Uterus (tissue), 4 donors: Measurements from ENCODE around the gene KBTBD8. TPM values are rescaled to one million over a fixed set of nuclear protein-coding genes. Genes with fewer than 3 reads are reported as not detected.

Experiments used
- DNase-seq, 2 donors: peaks; one replicate each; pipeline ENCODE4 v3.0.0-alpha.2; 2019 to 2020
- H3K27ac ChIP-seq, 2 donors: fragments of 200-600 bp; sonication (generic); 1 replicate in 1 of 2; 2 replicates in 1 of 2; pipeline ENCODE4 v1.5.1; 2016 to 2018
- H3K27me3 ChIP-seq, 2 donors: fragments of 200-600 bp; sonication (generic); one replicate each; pipeline ENCODE4 v1.5.1; 2018 to 2019; ENCODE audit warnings: control low read depth in 1 of 2
- H3K36me3 ChIP-seq, 2 donors: fragments of 200-600 bp; sonication (generic); one replicate each; pipeline ENCODE4 v1.5.1; 2019; ENCODE audit warnings: control low read depth in 1 of 2
- H3K4me1 ChIP-seq, 2 donors: fragments of 200-600 bp; sonication (generic); one replicate each; pipeline ENCODE4 v1.5.1; 2018 to 2019; ENCODE audit warnings: control low read depth in 1 of 2
- H3K4me3 ChIP-seq, 2 donors: fragments of 200-600 bp; sonication (generic); 1 replicate in 1 of 2; 2 replicates in 1 of 2; pipeline ENCODE4 v1.5.1; 2018 to 2019; ENCODE audit warnings: mild to moderate bottlenecking in 1 of 2
- H3K9me3 ChIP-seq, 2 donors: fragments of 200-600 bp; sonication (generic); one replicate each; pipeline ENCODE4 v1.5.1; 2019; ENCODE audit warnings: control low read depth in 1 of 2
- CTCF ChIP-seq, 4 experiments: fragments of 200-600 bp in 2 of 4; fragments of 450-650 bp in 2 of 4; sonication (generic) in 2 of 4; IDR thresholded peaks; one replicate each; pipeline ENCODE4 v1.5.1; 2016 to 2019; ENCODE audit warnings: antibody characterized with exemption in 4 of 4, mild to moderate bottlenecking in 2 of 4, moderate library complexity in 1 of 4
- POLR2A ChIP-seq, 2 donors: fragments of 450-650 bp; IDR thresholded peaks; one replicate each; pipeline ENCODE4 v1.6.1; 2016; ENCODE audit warnings: antibody characterized with exemption in 2 of 2, mild to moderate bottlenecking in 1 of 2, moderate library complexity in 1 of 2
- intact Hi-C: fragments of 100-400 bp; cut with DNase I; formaldehyde crosslinking; loops from one replicate; pipeline ENCODE4 v1.15.1; 2023; ENCODE audit warnings: low total_unique reads
- total RNA-seq, 4 donors: library from RNA; depleted of rRNA in 3 of 4; stranded (reverse); fragments of >200 nt in 3 of 4; gene quantifications; one replicate each; pipeline versions ENCODE4 v1.1.0 to v1.2.4, GENCODE V29; 2014 to 2023
- donor health status: DM: yes; HTN: yes; CAD: no.

Gene KBTBD8
- total RNA-seq, 4 donors from 2014 or later = 0.98 to 2.6 TPM; not detected in 2

GRCh38 chr3:67012564-67012963 is 14.5 kb downstream of the KBTBD8 start:
- Histone ChIP-seq H3K27me3 (no peaks in the 10 kb centered on the region), H3K4me3 (no peak overlapping the region), H3K9me3 (no peaks in the 10 kb centered on the region), H3K36me3 (no peaks in the 10 kb centered on the region), H3K4me1 (no peaks in the 10 kb centered on the region), H3K27ac (no peak overlapping the region)
- TF ChIP-seq CTCF (IDR thresholded peaks at IDR 0.05) = no peak
- no peak for TF ChIP-seq POLR2A (IDR thresholded peaks at IDR 0.05)
- intact Hi-C loops = no loop called here
- DNase-seq = no peak

- peaks cover 0 to 5% of the 10 kb centered on the region in 2 donors for H3K27me3 ChIP-seq
- H3K4me3 ChIP-seq = no peak overlapping the region
- no peaks in the 10 kb centered on the region for H3K9me3 ChIP-seq
- H3K4me1 ChIP-seq = no peaks in the 10 kb centered on the region
- no peak overlapping the region for H3K27ac ChIP-seq
- intact Hi-C loops = no loop called here
- no peak for DNase-seq
- H3K36me3 ChIP-seq = no peaks in the 10 kb centered on the region
- TF ChIP-seq POLR2A (IDR thresholded peaks at IDR 0.05) (no peak), CTCF (IDR thresholded peaks at IDR 0.05) (no peak)
These were observed 17.8 kb downstream of the KBTBD8 start for GRCh38 chr3:67015702-67016484.

DNA sequence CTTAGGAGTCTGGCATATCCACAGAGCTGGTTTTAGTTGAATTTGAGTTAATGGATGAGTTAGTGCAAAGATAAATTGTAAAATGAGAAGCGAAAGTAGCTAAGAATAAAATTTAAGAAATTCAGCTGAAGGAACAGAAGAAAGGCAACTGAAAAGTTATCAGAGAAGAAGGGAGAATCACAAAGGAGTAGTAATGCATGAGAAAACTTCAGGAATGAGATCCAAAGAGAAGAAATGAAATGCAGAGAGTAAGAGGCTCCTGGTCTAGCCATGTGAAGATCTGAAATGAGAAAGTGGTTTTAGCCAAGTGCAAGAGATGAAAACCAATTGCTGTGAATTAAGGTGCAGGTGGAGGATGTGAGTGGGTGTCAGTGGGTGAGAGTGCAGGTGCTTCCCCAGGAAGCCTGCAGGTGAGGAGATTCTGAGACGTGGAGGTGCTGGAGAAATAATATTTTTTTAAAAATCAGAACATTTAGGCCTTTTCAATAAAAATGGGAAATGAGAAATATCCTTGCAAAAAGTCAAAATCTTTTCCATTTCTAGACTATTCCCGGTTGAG is 18.5 kb downstream of the KBTBD8 start:
- DNase-seq = no peak
- H3K27ac ChIP-seq = no peak overlapping the region
- TF ChIP-seq POLR2A (IDR thresholded peaks at IDR 0.05) = no peak
- no peak for TF ChIP-seq CTCF (IDR thresholded peaks at IDR 0.05)
- intact Hi-C loops = no loop called here
- no peak overlapping the region for H3K4me3 ChIP-seq
- H3K9me3 ChIP-seq = no peaks in the 10 kb centered on the region
- H3K36me3 ChIP-seq = no peaks in the 10 kb centered on the region
- peaks cover 0 to 5% of the 10 kb centered on the region in 2 donors for H3K27me3 ChIP-seq
- no peaks in the 10 kb centered on the region for H3K4me1 ChIP-seq

DNA sequence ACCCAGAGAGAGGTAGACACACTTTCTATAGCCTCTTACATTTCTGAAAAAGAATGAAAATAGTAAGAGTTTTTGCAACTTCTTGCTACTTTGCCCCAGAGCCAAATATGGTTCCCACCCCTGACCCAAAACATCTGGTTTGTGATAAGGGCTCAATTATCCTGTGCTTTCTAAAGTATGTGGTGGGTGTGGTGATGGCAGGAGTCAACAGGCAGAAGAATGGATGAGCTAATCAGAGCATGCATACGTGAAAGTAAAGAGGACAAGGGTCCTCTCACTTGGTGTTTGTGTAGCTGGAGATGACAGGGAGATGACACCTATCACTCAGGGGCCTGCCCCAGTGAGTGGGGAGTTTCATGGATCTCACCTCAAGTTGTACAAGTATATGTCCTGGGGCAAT is 19.1 kb downstream of the KBTBD8 start:
- TF ChIP-seq POLR2A (IDR thresholded peaks at IDR 0.05) (no peak), CTCF (IDR thresholded peaks at IDR 0.05) (no peak)
- DNase-seq = no peak
- no peaks in the 10 kb centered on the region for H3K4me1 ChIP-seq
- no peaks in the 10 kb centered on the region for H3K36me3 ChIP-seq
- peaks cover 0 to 5% of the 10 kb centered on the region in 2 donors for H3K27me3 ChIP-seq
- no peak overlapping the region for H3K4me3 ChIP-seq
- intact Hi-C loops = no loop called here
- H3K9me3 ChIP-seq = no peaks in the 10 kb centered on the region
- no peak overlapping the region for H3K27ac ChIP-seq

- intact Hi-C loops = no loop called here
- Histone ChIP-seq H3K27me3 (peaks cover 0 to 5% of the 10 kb centered on the region in 2 donors), H3K4me3 (no peak overlapping the region), H3K36me3 (no peaks in the 10 kb centered on the region), H3K27ac (no peak overlapping the region), H3K9me3 (no peaks in the 10 kb centered on the region), H3K4me1 (no peaks in the 10 kb centered on the region)
- TF ChIP-seq POLR2A (IDR thresholded peaks at IDR 0.05) (no peak), CTCF (IDR thresholded peaks at IDR 0.05) (no peak)
- no peak for DNase-seq
These were observed 20.1 kb downstream of the KBTBD8 start for GRCh38 chr3:67018105-67018788.
